ENCODE results near the gene ZNF688.

ZNF688 gene

DNA sequence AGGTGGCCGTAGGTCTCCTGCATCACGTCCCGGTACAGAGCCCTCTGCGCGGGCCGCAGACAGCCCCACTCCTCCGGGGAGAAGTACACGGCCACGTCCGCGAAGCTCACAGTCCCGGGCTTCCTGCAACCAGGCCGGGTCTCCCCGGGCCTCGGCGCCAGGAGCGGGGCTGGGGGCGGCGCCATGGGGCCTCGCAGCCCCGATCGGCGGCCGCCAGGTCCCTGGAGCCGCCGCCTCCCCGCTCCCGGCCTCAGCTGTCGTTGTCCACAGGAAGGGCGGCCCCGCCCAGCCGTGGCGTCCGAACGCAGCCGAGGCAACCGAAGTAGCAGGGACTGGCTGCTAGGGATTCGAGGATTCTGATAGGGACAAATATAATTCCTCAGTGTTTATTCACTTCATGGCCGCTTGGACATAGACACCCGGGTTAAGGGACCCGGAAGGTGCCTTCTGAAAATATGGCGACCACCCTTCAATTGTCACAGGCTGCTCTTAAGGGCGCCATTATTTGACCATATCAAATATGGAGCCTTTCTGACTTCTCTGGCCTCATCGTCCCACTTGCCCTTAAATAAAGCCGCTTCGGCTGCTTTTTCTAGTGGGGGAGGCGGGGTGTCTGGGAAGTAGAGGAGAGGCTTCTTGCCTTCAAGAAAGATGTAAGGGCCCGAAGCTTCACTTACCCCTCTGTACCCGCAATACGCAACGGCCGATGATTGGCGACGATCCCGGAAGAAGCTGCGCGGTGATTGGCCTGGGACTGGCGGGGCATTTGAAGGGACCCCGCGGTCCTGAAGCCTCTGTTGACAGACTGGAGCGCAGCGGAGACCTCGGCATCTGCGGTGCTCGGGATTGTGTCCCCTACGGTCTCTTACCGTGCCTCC lies at the start of gene ZNF688:
ZNF688 (minus strand) TSS at position 270 of the 878 bp plus-strand sequence; CDS start at position 185, 85 bp downstream.
- TF ChIP-seq, protein P1, sequence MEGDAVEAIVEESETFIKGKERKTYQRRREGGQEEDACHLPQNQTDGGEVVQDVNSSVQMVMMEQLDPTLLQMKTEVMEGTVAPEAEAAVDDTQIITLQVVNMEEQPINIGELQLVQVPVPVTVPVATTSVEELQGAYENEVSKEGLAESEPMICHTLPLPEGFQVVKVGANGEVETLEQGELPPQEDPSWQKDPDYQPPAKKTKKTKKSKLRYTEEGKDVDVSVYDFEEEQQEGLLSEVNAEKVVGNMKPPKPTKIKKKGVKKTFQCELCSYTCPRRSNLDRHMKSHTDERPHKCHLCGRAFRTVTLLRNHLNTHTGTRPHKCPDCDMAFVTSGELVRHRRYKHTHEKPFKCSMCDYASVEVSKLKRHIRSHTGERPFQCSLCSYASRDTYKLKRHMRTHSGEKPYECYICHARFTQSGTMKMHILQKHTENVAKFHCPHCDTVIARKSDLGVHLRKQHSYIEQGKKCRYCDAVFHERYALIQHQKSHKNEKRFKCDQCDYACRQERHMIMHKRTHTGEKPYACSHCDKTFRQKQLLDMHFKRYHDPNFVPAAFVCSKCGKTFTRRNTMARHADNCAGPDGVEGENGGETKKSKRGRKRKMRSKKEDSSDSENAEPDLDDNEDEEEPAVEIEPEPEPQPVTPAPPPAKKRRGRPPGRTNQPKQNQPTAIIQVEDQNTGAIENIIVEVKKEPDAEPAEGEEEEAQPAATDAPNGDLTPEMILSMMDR (IDR thresholded peaks at IDR 0.05; ENCODE audit: insufficient read depth, low read length, poor library complexity, severe bottlenecking) = no peak
- Histone ChIP-seq H3K36me3 (ENCODE audit: control insufficient read depth, insufficient read depth, low read length) (no peaks in the 10 kb centered on the region; the same call in 1 of the 2 replicates), H3K27me3 (replicated peaks; ENCODE audit: control insufficient read depth, insufficient read depth, low read length) (no peaks in the 10 kb centered on the region), H3K4me3 (replicated peaks; ENCODE audit: low read depth, low read length) (peak within 1 kb of the TSS; percentile 65)
- peak; percentile 92 for DNase-seq (ENCODE audit: extremely low read depth, insufficient read length)

DNA sequence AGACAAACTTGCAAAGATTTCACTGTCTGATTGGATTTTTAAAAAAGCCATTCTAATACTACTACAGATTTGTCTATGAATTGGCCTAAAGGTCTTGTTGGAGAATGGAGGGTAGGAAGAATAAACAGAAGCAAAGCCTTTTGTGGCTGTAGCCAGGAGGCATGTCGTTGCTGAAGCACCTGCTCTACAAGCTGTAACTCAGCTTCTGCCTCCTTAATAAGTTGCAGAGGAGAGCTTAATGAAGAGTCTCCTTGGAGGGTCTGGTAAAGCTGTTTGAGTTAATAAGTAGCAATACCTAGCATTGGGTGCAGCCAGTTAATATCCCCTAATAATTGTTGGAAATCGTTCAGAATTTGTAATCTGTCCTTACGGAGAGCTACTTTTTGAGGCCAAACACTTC lies 48.7 kb upstream of the ZNF688 start:
- TF ChIP-seq, protein P1 (IDR thresholded peaks at IDR 0.05; ENCODE audit: insufficient read depth, low read length, poor library complexity, severe bottlenecking) = no peak

DNA sequence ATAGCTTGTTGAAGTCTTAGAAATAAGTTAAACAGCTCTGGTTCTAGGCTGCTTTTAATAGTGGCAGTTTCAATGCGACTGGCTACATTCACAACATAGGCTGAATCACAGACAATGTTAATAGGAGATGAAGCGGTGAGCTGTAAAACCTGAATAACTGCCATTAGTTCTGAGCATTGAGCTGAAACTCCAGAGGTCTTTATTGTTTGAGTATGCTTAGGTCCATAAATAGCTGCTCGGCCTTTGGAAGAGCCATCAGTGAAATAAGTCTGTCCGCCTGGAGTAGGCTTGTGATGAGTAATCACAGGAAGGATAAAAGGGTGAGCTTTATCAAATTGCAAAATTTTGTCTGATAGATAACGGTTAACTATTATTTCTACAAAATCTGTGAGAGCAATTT lies 48.1 kb upstream of the ZNF688 start:
- H3K36me3 ChIP-seq (ENCODE audit: control insufficient read depth, insufficient read depth, low read length) = no peaks in the 10 kb centered on the region
- H3K27me3 ChIP-seq (replicated peaks; ENCODE audit: control insufficient read depth, insufficient read depth, low read length) = no peaks in the 10 kb centered on the region; the same call in 1 of the 2 replicates
- no peak for DNase-seq (ENCODE audit: extremely low read depth, insufficient read length)
- TF ChIP-seq, protein P1 (IDR thresholded peaks at IDR 0.05; ENCODE audit: insufficient read depth, low read length, poor library complexity, severe bottlenecking) = no peak
- no peak overlapping the region for H3K4me3 ChIP-seq (replicated peaks; ENCODE audit: low read depth, low read length)

More for the DNA sequence above, 48.7 kb upstream of the ZNF688 start:
- Histone ChIP-seq H3K4me3 (replicated peaks; ENCODE audit: low read depth, low read length) (no peak overlapping the region), H3K36me3 (ENCODE audit: control insufficient read depth, insufficient read depth, low read length) (no peaks in the 10 kb centered on the region), H3K27me3 (replicated peaks; ENCODE audit: control insufficient read depth, insufficient read depth, low read length) (no peaks in the 10 kb centered on the region; the same call in 1 of the 2 replicates)
- no peak for DNase-seq (ENCODE audit: extremely low read depth, insufficient read length)

DNA sequence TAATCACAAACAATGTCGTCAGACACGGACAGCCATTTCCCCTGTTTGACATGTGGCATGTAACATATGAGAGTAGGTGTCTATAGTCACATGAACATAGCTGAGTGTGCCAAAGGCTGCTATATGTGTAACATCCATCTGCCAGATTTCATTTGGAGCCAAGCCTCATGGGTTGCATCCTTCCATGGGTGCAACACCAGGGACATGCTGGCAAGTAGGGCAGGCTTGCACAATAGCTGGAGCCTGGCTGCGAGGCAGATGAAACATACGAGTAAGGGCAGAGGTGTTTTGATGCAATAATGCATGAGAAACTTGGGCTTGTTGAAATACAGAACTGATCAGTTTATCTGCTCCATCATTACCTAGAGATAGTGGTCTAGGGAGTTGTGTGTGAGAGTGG lies 47.7 kb upstream of the ZNF688 start:
- H3K36me3 ChIP-seq (ENCODE audit: control insufficient read depth, insufficient read depth, low read length) = no peaks in the 10 kb centered on the region
- DNase-seq (ENCODE audit: extremely low read depth, insufficient read length) = no peak
- no peaks in the 10 kb centered on the region; the same call in 1 of the 2 replicates for H3K27me3 ChIP-seq (replicated peaks; ENCODE audit: control insufficient read depth, insufficient read depth, low read length)
- no peak overlapping the region for H3K4me3 ChIP-seq (replicated peaks; ENCODE audit: low read depth, low read length)
- TF ChIP-seq, protein P1 (IDR thresholded peaks at IDR 0.05; ENCODE audit: insufficient read depth, low read length, poor library complexity, severe bottlenecking) = no peak

DNA sequence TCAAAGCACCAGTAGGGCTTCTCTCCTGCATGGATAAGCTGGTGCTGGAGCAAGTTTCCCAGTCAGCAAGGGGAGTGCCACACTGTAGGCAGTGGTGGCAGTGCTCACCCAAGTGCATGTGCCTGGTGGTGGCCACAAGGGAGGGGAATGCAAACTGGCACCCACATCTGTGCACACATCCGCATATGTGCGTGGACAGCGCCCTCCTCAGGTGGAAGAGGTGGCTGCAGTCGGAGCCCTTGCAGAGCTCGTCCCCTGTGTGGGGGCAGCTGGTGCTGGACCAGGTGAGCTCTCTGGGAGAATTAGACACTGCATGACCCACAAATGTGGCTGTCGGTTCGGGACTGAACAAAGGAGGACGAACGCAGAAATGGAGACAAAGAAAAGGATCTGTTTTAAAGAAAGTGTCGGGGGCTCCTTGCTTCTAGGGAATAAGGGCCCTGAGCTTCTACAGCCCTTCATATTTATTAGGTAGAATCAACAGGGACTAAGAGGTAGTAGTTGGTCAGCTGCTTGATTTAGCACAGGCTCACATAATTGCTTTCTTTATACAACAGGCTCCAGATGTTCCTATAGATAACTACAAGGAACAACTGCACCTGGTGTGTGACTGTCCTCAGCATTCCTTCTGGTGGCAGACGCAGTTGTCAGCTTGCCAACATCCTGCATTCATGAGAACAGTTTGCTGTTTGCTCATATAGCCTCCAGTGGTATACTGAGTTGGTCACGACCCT lies 44.0 kb upstream of the ZNF688 start:
- no peaks in the 10 kb centered on the region for H3K36me3 ChIP-seq (ENCODE audit: control insufficient read depth, insufficient read depth, low read length)
- TF ChIP-seq, protein P1 (IDR thresholded peaks at IDR 0.05; ENCODE audit: insufficient read depth, low read length, poor library complexity, severe bottlenecking) = peak; percentile 72
- no peaks in the 10 kb centered on the region for H3K27me3 ChIP-seq (replicated peaks; ENCODE audit: control insufficient read depth, insufficient read depth, low read length)
- no peak overlapping the region for H3K4me3 ChIP-seq (replicated peaks; ENCODE audit: low read depth, low read length)
- peak; percentile 58 for DNase-seq (ENCODE audit: extremely low read depth, insufficient read length)

Data from GM06990 (cell line).